K562 (cell line): ENCODE measurements around the gene USP49. TPM values are rescaled to one million over a fixed set of nuclear protein-coding genes. Genes with fewer than 3 reads are reported as not detected.

Source experiments
- ATAC-seq: fragments of 200-7000 bp; cut with Tn5 transposase; 3 replicates; pipeline ENCODE4 v1.9.1; 2020; ENCODE audit warnings: moderate library complexity
- BruUV-seq: library from RNA; stranded (reverse); fragments of 400-500 nt; replicated peaks from 2 replicates; lab custom pipeline; 2021; lab: Mats Ljungman, UMichigan
- CTCF ChIA-PET: fragments of 300-600 bp; formaldehyde crosslinking; extraction: SDS; loops from one replicate; lab custom pipeline; 2021; ENCODE audit warnings: low intra/inter-chr PET ratio; lab: Yijun Ruan, JAX
- POLR2A ChIA-PET: fragments of 300-600, 350-650 bp; sonication (Branson Sonifier 250); formaldehyde crosslinking; extraction: SDS; loops from one replicate; lab custom pipeline; 2021; ENCODE audit warnings: antibody characterized with exemption, inconsistent platforms; lab: Yijun Ruan, JAX
- DNase-seq, 4 experiments: peaks; one replicate each; pipeline versions ENCODE4 v3.0.0 to v3.0.0-alpha.2; 2011 to 2018; ENCODE audit warnings: low spot score in 3 of 4, mixed read lengths in 3 of 4; ENCODE audit errors: extremely low read depth in 1 of 4
- FAIRE-seq: peaks from 2 replicates; lab custom pipeline; 2011; peaks lifted over from hg19 to GRCh38; lab: Jason Lieb, UNC
- H2AFZ ChIP-seq: 2 replicates; pipeline ENCODE4 v1.6.0; 2011; ENCODE audit warnings: low read depth, low read length, control low read depth, inconsistent platforms
- H3K27ac ChIP-seq: fragments of 200-600 bp; 3 replicates; pipeline ENCODE4 v1.8.0; 2011; ENCODE audit warnings: low read depth, mild to moderate bottlenecking, control low read depth, inconsistent platforms, low read length, moderate library complexity, mixed read lengths; ENCODE audit errors: extremely low read depth
- H3K27me3 ChIP-seq, 2 experiments: fragments of 300-600 bp in 1 of 2; 2 replicates in 1 of 2; 3 replicates in 1 of 2; pipeline versions ENCODE4 v1.6.0 to v1.8.0; 2011; ENCODE audit warnings: inconsistent platforms in 2 of 2, low read length in 2 of 2, mild to moderate bottlenecking in 1 of 2, mixed read lengths in 1 of 2, moderate library complexity in 1 of 2; ENCODE audit not compliant: control insufficient read depth in 2 of 2, insufficient read depth in 2 of 2
- H3K36me3 ChIP-seq: fragments of 300-600 bp; 3 replicates; pipeline ENCODE4 v1.8.0; 2011; ENCODE audit warnings: mild to moderate bottlenecking, low read length, inconsistent platforms; ENCODE audit not compliant: control insufficient read depth, insufficient read depth
- H3K4me1 ChIP-seq, 2 experiments: fragments of 200-600 bp in 1 of 2; replicated peaks in 1 of 2; 2 replicates in 1 of 2; 3 replicates in 1 of 2; pipeline versions ENCODE4 v1.5.1 to v1.8.0; 2011; ENCODE audit warnings: inconsistent platforms in 2 of 2, low read length in 2 of 2, mild to moderate bottlenecking in 1 of 2, mixed read lengths in 1 of 2, moderate library complexity in 1 of 2; ENCODE audit not compliant: control insufficient read depth in 2 of 2, insufficient read depth in 2 of 2
- H3K4me2 ChIP-seq: 2 replicates; pipeline ENCODE4 v1.6.1; 2011; ENCODE audit warnings: low read length, control low read depth, inconsistent platforms, mixed read lengths; ENCODE audit not compliant: insufficient read depth
- H3K4me3 ChIP-seq: fragments of 200-600 bp; sonication (generic), shearing (Covaris generic); 2 replicates; pipeline ENCODE4 v1.5.1; 2016; ENCODE audit warnings: control low read depth, inconsistent platforms
- H3K79me2 ChIP-seq: fragments of 200-600 bp; 3 replicates; pipeline ENCODE4 v1.8.0; 2011; ENCODE audit warnings: low read length, inconsistent platforms; ENCODE audit not compliant: control insufficient read depth, insufficient read depth
- H3K9ac ChIP-seq, 2 experiments: 2 replicates each; pipeline versions ENCODE4 v1.6.0 to v1.6.1; 2011; ENCODE audit warnings: low read depth in 2 of 2, low read length in 2 of 2, control low read depth in 1 of 2, inconsistent platforms in 1 of 2, mild to moderate bottlenecking in 1 of 2, mixed read lengths in 1 of 2; ENCODE audit not compliant: insufficient read depth in 1 of 2
- H3K9me1 ChIP-seq: one replicate; pipeline ENCODE4 v1.6.0; 2011; ENCODE audit warnings: inconsistent platforms, mild to moderate bottlenecking, low read length, moderate library complexity; ENCODE audit not compliant: control insufficient read depth, insufficient read depth
- H3K9me3 ChIP-seq: replicated peaks from 2 replicates; pipeline ENCODE4 v1.5.1; 2011; ENCODE audit warnings: low read depth, low read length, inconsistent platforms; ENCODE audit not compliant: control insufficient read depth, insufficient read depth
- H4K20me1 ChIP-seq: replicated peaks from 2 replicates; pipeline ENCODE4 v1.6.1; 2011; ENCODE audit warnings: low read length, inconsistent platforms, mixed read lengths; ENCODE audit not compliant: control insufficient read depth, insufficient read depth
- BCOR ChIP-seq: fragments of 450-650 bp; IDR thresholded peaks from 2 replicates; pipeline ENCODE4 v1.6.1; 2016
- E2F6 ChIP-seq, 2 experiments: IDR thresholded peaks; 2 replicates each; pipeline ENCODE4 v1.6.1; 2011; ENCODE audit warnings: borderline replicate concordance in 1 of 2, control low read depth in 1 of 2, low read depth in 1 of 2, low read length in 1 of 2, mild to moderate bottlenecking in 1 of 2, mixed read lengths in 1 of 2, moderate library complexity in 1 of 2; ENCODE audit not compliant: insufficient read depth in 1 of 2, insufficient read length in 1 of 2, poor library complexity in 1 of 2, severe bottlenecking in 1 of 2; ENCODE audit errors: extremely low read depth in 1 of 2
- ETV1 ChIP-seq: fragments of 450-650 bp; conservative IDR thresholded peaks from 2 replicates; pipeline ENCODE4 v1.6.1; 2016; ENCODE audit warnings: missing genetic modification characterization, control low read depth, low read depth, missing compliant biosample characterization
- FOXJ3 ChIP-seq: sonication (generic); formaldehyde crosslinking; IDR thresholded peaks from 2 replicates; pipeline ENCODE4 v1.4.0; 2020; ENCODE audit warnings: mild to moderate bottlenecking, missing genetic modification reagents
- GATAD2B ChIP-seq: fragments of 450-650 bp; IDR thresholded peaks from 2 replicates; pipeline ENCODE4 v1.6.1; 2017; ENCODE audit warnings: mild to moderate bottlenecking, borderline replicate concordance
- HDAC2 ChIP-seq: fragments of 450-650 bp; IDR thresholded peaks from 2 replicates; pipeline ENCODE4 v1.6.1; 2016; ENCODE audit warnings: mild to moderate bottlenecking
- ILK ChIP-seq: fragments of 450-650 bp; IDR thresholded peaks from 2 replicates; pipeline ENCODE4 v1.6.1; 2016; ENCODE audit warnings: missing genetic modification characterization, low read depth, mild to moderate bottlenecking, missing compliant biosample characterization, moderate library complexity, borderline replicate concordance
- JUNB ChIP-seq: fragments of 450-650 bp; formaldehyde crosslinking; conservative IDR thresholded peaks from 2 replicates; pipeline ENCODE4 v1.4.0; 2020; ENCODE audit warnings: mild to moderate bottlenecking
- KHSRP ChIP-seq: fragments of 450-650 bp; IDR thresholded peaks from 2 replicates; pipeline ENCODE4 v1.6.1; 2017
- MECOM ChIP-seq: fragments of 250-450 bp; sonication (Bioruptor Pico); IDR thresholded peaks from 2 replicates; pipeline ENCODE4 v1.8.0; 2022; ENCODE audit warnings: inconsistent platforms
- NCOA1 ChIP-seq: fragments of 450-650 bp; IDR thresholded peaks from 2 replicates; pipeline ENCODE4 v1.6.1; 2016; ENCODE audit warnings: low read depth
- NCOR1 ChIP-seq: fragments of 450-650 bp; IDR thresholded peaks from 2 replicates; pipeline ENCODE4 v1.6.1; 2016; ENCODE audit warnings: mild to moderate bottlenecking, moderate library complexity
- NFIC ChIP-seq: fragments of 450-650 bp; IDR thresholded peaks from 2 replicates; pipeline ENCODE4 v1.6.1; 2017; ENCODE audit warnings: mild to moderate bottlenecking, inconsistent platforms
- SFPQ ChIP-seq: fragments of 200-400 bp; formaldehyde crosslinking; IDR thresholded peaks from 2 replicates; pipeline ENCODE4 v1.6.1; 2017; ENCODE audit warnings: mild to moderate bottlenecking, low read depth, low read length, moderate library complexity
- TBP ChIP-seq: optimal IDR thresholded peaks from 2 replicates; pipeline ENCODE3; 2011; ENCODE audit warnings: low read depth, low read length, improper control_type of control experiment
- TRIM24 ChIP-seq, 2 experiments: fragments of 450-650 bp; IDR thresholded peaks; 2 replicates each; pipeline ENCODE4 v1.6.1; 2016
- WGBS: fragments of 100-300 bp; shearing (Covaris generic); methylation state at CpG from one replicate; pipeline ENCODE4 v1.1.6; 2016; ENCODE audit warnings: low coverage, mixed read lengths; ENCODE audit not compliant: insufficient coverage; ENCODE audit errors: missing lambda C conversion rate; 5-methylcytosine and 5-hydroxymethylcytosine counted together
- in situ Hi-C: fragments of 300-500 bp; cut with MboI; formaldehyde crosslinking; loops from 4 replicates; pipeline ENCODE4 v1.15.0; 2018; ENCODE audit warnings: inconsistent platforms, mixed read lengths
- intact Hi-C: fragments of 100-400 bp; cut with micrococcal nuclease; formaldehyde crosslinking; loops from 2 replicates; pipeline ENCODE4 v1.14.2; 2022
- polyA plus RNA-seq, 8 experiments: library from polyadenylated mRNA; depleted of rRNA in 4 of 8; stranded (reverse) in 5 of 8; unstranded in 3 of 8; fragments of >200 nt; fragmentation: Nextera tagmentation in 2 of 8; fragmentation: Illumina TruSeq in 1 of 8; extraction: Ambion mirVana in 2 of 8; extraction: Trizol in 1 of 8; gene quantifications; 2 replicates each; pipeline versions ENCODE4 v1.2.1 to v1.2.3, GENCODE V29; 2011 to 2014; ENCODE audit warnings: inconsistent platforms in 1 of 8, missing spikeins in 1 of 8
- total RNA-seq, 7 experiments: library from RNA; depleted of rRNA in 6 of 7; stranded (reverse); fragments of >200 nt in 6 of 7; fragmentation: Illumina TruSeq in 2 of 7; extraction: Trizol in 2 of 7; gene quantifications; 2 replicates each; pipeline versions ENCODE4 v1.2.1 to v1.2.3, GENCODE V29; 2011 to 2021; ENCODE audit warnings: low replicate concordance in 1 of 7
- TF ChIP-seq, protein P1 (sequence below): IDR thresholded peaks from 2 replicates; pipeline ENCODE4 v1.6.1; 2012; ENCODE audit warnings: low read depth, low read length, improper control_type of control experiment, borderline replicate concordance

Gene USP49
- total and polyA plus RNA-seq, 9 of the 15 experiments (the other 6 are each of a cell fraction or from before 2014, with no cell fraction given) = 1.0 to 9.9 (median 6.5) TPM

DNA sequence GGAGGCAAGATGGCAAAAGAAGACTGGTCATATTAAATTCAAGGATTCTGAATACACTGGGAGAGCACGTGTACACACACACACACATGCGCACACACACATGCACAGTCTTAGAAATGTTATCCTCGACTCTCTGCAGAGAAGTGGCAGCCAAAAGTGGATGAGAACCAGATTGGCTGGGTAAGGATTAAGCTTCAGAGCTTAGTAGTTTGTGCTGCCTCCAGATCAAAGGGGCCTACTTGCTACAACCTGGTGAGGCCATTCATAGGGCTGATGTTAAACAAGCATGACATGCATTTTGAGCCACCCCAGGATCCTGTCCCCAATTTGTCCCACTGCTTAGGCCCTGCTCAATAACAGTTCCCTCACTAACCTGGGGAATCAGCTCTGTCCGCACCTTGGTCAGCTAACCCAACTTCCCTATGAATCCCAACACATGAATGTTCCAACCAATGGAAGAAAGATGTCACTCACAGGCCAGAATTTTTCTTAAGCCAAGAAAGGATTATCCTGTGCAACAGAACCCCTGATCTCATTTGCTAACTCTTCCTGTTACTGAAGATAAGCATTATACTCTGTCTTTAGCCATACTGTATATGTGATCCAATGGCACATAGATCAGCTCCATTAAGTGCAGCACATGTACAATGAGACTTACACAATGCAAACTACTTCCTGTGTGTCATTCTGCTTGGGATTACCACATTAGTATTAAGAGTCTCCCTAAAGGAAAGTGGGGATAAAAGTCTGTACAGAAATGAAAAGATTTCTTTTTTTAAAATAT lies 76.7 kb downstream of the USP49 start:
- no peak overlapping the region for H3K4me3 ChIP-seq
- H2AFZ ChIP-seq = peak overlapping the region; percentile 79
- H3K27ac ChIP-seq = peak overlapping the region; percentile 78
- peak; percentile 94 for ATAC-seq
- 46% methylated on average over 4 of the region's 4 CpGs for WGBS
- H3K27me3 ChIP-seq = no peaks in the 10 kb centered on the region
- FAIRE-seq = peak; percentile 87
- no peaks in the 10 kb centered on the region; the same call in 2 of the 3 replicates for H3K79me2 ChIP-seq
- intact Hi-C loops (no loop called here), in situ Hi-C loops (no loop called here)
- BruUV-seq = no TSS peak
- H3K36me3 ChIP-seq = no peaks in the 10 kb centered on the region
- H3K9ac ChIP-seq = peak overlapping the region in 1 of 2 experiments; percentile 44; a peak in 2 of 4 replicates
- ChIA-PET POLR2A (interaction anchor here (0.5 to 1.6 kb wide), 9 partner anchors 13 to 225 kb away, joined by 3 to 9 read pairs (median 3); partner anchors contain the start of gene TOMM6), CTCF (no interaction called here)
- H3K4me2 ChIP-seq = peak overlapping the region; percentile 62
- H4K20me1 ChIP-seq = no peaks in the 10 kb centered on the region
- H3K4me1 ChIP-seq = peaks cover 0 to 27% of the 10 kb centered on the region in 2 experiments; a peak in 4 of 5 replicates
- DNase-seq = peak; percentile 39 to 76 (median 60)
- H3K9me3 ChIP-seq = no peaks in the 10 kb centered on the region
- H3K9me1 ChIP-seq = no peaks in the 10 kb centered on the region
- TF ChIP-seq NCOR1 (peak; percentile 88), TRIM24 (IDR thresholded peaks at IDR 0.05) (peak; percentile 77 to 92), NFIC (peak; percentile 77), ILK (tag) (no peak), TBP (peak; percentile 28), NCOA1 (peak; percentile 53; the same call in 1 of the 2 replicates), E2F6 (IDR thresholded peaks at IDR 0.05; ENCODE audit: borderline replicate concordance in 1 of 2, extremely low read depth in 1 of 2, insufficient read depth in 1 of 2, insufficient read length in 1 of 2, low read depth in 1 of 2, low read length in 1 of 2, poor library complexity in 1 of 2, severe bottlenecking in 1 of 2) (peak in 1 of 2 experiments; percentile 16), FOXJ3 (CRISPR knock-in tag) (no peak), JUNB (CRISPR knock-in tag) (no peak), SFPQ (no peak), ETV1 (tag) (peak; percentile 83), HDAC2 (peak; percentile 68), MECOM (CRISPR knock-in tag) (0 out of 2 replicates have a peak, but pooled peaks have one; percentile 20), BCOR (no peak), KHSRP (peak; percentile 33; the same call in 1 of the 2 replicates), GATAD2B (peak; percentile 59; the same call in 1 of the 2 replicates)
- TF ChIP-seq, protein P1, sequence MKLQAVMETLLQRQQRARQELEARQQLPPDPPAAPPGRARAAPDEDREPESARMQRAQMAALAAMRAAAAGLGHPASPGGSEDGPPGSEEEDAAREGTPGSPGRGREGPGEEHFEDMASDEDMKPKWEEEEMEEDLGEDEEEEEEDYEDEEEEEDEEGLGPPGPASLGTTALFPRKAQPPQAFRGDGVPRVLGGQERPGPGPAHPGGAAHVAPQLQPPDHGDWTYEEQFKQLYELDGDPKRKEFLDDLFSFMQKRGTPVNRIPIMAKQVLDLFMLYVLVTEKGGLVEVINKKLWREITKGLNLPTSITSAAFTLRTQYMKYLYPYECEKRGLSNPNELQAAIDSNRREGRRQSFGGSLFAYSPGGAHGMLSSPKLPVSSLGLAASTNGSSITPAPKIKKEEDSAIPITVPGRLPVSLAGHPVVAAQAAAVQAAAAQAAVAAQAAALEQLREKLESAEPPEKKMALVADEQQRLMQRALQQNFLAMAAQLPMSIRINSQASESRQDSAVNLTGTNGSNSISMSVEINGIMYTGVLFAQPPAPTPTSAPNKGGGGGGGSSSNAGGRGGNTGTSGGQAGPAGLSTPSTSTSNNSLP = peak; percentile 94
